NCI-H2171 treated with DMSO at 0.1 percent for 48 hours (cell line): ENCODE data around the gene ACOT7.
A peak's percentile ranks its signal among the peaks of the same experiment; 100 is the strongest.

Experiments
- DNase-seq: peaks from one replicate; lab custom pipeline; 2025; lab: John Stamatoyannopoulos, UW

Gene ACOT7

DNA sequence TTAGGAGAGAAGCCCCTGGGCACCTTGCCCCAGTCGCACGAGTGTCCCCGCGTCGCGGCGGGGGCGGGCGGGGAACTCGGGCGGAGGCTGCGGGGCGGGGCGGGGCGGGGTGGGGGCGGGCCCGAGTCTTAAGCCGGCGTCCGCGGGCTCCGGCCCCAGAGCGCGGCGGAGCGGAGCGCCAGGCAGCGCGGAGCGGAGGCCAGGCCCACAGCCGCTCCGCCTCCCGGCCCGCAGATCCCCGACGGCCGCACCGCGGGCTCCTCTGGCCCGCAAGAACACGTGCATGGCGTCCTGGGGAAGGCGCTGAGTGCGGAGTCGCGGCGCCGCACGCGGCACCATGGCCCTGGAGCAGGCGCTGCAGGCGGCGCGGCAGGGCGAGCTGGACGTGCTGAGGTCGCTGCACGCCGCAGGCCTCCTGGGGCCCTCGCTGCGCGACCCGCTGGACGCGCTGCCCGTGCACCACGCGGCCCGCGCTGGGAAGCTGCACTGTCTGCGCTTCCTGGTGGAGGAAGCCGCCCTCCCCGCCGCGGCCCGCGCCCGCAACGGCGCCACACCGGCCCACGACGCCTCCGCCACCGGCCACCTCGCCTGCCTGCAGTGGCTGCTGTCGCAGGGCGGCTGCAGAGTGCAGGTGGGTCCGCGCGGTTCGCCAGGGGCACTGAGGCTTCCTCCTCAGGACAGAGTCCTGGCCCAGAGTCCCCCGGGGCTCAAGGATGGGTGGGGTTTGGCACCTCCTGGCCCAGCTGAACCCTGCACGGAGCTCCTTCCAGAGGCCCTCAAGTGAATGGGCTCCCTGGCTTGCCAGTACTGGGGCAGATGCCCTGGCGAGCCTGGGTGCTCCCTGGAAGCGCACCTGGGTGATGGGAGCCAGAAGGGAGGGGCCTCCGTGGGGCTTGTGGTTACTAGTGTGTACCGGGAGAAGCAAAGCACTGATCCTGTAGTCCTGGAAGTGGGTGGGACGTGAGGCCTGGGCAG, 31.3 kb upstream of the ACOT7 start, which contains the start of gene ESPN:
Gene ESPN (plus strand): TSS at position 158 of the 975 bp plus-strand sequence. CDS start 180 bp downstream, at position 338.
- no peak for DNase-seq

DNA sequence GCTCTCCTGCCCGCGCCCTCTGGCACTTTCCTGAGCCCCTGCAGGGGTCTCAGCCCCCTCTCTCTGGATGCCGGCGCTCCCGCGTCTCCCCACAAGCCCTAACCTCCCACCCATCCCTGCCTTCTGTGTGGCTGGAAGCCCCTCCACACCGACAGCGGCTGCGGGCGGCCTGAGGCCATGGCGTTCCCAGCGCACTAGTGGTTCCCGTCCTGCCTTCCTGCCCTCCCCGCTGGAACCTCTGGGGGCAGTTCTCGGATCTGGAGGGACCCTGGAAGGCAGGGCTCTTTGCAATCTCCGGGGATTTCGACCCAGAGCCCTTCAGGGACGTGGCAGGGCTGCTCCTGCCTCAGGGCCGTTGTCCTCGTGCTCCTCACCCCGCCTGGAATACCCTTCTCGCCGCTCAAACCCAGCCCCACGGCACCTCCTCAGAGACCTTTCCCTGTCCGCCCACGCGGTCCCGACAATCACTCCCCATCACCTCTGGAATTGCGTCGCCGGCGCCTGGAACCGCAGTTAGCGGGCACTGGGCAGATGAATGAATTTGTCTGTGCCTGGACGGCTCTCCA, 30.5 kb upstream of the ACOT7 start:
- peak; percentile 54 for DNase-seq

DNA sequence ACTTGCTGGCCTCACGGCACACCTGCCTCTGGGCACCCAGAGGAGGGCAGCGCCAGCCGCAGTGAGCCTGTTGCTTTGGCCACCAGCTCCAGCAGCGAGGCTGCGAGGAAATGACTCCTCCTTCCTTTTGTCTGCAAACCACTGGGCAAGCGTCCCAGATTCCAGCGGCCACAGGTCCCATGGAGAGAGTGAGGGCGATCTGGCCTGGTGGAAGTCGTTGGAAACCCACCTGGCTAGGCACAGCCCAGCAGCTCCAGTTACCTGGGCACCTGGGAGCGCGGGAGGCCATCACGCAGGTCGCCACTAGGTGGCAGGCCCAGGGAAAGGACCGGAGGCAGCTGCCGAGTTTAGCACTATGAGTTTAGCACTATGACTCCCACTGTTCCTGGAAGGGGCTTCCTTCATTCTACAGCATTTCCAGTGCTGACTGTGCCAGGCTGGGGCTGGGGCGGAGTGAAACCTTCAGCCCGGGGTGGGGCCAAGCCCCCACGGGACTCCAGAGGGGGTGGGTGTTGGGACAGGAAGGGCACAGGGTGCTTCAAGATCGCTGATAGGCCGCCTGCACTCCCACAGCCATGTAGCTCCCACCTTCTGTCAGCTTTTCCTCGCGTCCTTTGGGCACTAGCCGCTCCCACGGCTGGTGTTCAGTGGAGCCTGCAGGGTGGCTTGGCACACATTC, 29.9 kb upstream of the ACOT7 start:
- peak; percentile 80 for DNase-seq

DNA sequence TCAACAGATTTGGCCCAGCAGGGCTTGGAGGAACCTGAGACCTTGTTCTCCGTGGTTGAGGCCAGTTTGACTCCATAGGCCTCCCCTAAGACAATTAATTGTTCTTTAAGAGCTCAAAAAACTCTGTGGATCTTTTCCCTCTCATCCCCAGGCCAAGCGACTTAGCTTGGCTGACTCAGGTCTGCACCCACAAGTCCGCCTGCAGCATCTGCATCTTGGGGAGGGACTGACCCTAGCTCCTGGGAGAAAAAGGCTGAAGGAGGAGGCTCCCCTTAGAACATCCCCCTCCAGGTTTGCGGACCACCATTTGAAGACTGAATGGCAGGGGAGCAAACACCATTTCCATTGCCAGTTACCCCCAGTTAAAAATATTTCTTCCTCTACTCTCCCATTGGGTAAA, 27.7 kb upstream of the ACOT7 start:
- DNase-seq: no peak

DNA sequence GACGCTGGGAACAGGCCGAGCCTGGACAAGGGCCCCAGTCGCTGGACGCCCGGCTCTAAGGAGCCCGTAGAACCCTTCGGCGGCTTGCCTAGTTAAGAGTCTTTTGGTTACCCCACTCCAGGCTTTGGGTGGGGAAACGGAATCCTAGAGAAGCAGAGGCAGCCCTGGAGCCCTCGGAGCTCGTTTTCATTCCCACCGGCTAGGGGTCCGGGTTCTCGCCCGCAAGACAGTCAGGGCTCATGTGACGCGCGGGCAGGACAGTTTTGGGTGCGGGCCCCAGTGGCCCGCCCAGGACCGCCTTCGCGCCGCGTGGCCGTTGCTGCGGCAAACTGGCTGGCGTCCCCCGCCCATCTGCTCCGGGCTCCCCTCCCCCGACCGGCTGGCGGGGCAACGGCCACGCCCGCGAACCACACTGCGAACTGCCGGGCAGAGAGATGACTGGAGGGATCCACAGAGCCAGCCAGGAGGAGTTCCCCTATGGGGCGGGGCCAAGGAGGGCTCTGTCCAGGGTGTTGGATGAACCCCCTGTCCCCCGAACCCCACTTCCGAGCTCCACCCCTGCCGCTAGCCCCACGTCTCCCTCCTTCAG, 27.0 kb upstream of the ACOT7 start:
- no peak for DNase-seq

DNA sequence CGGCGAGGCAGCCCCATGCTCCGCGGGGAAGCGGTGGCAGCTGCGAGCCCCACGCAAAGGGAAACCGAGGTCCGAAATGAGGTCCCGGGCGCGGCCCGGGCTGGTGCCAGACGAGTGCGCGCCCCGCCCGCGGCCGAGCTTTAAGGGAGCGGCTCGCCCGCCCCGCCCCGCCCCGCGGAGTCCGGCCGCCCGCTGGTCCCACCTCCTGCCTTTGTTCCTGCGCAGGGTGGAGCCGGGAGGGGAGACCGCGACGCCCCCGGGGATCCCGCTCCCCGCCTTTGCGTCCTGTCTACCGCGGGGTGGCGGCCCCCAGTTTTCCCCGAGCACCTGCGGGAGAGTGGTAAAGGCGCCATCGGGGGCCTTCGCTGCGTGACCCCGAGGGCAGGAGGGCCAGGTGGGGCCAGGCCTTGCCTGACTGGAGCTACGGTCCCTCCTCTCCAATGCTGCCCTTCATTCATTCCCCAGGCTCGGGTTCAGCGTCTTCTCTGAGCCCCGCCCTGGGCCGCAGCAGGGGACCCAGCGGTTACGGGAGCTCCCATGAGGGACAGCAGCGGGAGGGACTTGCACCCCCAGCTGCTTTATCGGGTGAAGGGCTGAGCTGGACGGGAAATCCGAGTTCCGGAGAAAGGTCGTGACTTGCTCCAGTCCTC, 26.4 kb upstream of the ACOT7 start, which contains the start of gene HES2:
Gene HES2 (minus strand): TSS at position 116 of the 650 bp plus-strand sequence. CDS start 99 bp downstream, at position 17.
- DNase-seq: no peak

DNA sequence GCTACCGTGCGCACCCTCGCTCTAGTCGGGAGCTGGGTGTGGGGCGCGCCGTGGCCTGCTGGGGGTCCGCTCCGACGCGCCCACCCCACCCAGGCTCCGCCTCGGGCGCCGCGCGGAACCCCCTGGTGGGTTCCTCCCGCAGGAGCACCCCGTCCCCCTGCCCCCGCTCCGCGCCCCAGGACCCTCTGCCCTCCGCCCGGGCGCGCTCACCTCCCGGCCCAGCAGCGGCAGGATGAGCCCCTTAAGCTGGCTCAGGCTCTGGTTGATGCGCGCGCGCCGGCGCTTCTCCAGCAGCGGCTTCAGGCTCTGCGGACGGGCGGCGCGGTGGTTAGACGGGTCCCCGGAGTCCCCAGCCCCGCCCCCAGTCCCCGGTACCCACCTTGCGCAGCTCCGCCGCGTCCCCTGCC, 25.8 kb upstream of the ACOT7 start:
- DNase-seq: no peak

DNA sequence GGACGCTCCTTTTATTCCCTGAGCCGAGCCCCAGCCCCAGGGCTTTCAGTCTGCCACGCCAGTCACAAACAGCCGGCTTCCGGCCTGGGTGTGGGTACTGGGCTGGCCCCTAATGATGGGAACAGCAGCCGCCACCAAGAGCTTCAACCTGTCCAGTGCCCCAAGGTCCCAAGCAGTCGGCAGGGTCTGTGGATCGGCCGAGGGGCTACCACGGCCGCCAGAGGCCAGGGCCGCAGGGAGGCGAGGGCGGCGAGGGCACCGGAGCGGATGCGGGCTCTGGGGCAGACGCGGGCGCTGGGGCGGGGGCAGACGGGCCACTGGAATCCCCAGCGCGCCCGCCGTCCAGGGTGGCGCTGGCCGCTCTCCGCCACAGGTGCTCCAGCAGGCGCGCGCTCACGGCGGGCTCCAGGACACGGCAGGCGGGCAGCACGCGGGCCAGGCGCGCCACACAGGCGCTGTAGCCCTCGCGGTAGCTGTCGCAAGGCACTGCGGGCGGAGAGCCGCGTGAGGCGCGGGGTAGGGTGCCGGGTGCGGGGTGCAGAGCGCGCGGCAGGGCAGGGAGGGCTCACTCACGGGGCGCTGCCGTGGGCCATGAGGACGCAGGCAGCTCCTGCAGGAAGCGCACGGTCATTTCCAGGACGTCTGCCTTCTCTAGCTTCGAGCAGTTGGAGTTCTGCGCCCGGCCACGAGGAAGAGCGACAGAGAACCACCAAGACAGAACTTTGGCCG, 25.3 kb upstream of the ACOT7 start:
- DNase-seq: no peak

DNA sequence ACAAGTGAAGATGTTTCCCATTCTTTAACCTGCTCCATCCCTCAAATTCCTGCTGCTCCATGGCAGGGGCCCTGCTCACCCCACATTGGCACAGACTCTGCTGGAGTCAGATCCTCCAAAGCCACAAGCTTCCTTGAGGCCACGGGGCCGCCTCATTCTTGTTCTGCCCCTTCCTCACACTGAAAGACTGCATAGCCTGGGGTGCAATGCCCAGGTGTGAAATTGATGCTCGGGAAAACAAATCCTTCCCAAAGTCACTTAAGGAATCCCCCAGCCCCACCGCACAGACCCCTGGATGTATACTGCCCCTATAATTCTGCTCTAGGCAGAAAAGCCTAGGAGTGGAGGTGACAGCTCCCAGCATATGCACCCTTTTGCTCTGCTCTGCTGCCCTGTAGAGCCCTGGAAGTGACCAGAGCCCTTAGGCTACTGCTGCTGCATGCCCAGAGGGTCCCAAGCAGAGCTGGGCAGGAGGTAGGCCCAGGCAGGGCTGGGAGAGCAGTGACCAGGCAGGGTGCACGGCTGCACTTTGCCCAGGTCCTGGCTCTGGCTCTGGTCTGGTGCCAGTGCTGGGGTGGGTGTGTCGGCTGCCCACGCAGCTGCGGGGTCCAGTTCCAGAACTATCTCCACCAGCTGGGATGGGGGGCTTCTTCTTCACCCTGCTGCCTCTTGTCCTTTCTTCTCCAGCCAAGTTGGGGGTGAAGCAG, 24.5 kb upstream of the ACOT7 start:
- no peak for DNase-seq

DNA sequence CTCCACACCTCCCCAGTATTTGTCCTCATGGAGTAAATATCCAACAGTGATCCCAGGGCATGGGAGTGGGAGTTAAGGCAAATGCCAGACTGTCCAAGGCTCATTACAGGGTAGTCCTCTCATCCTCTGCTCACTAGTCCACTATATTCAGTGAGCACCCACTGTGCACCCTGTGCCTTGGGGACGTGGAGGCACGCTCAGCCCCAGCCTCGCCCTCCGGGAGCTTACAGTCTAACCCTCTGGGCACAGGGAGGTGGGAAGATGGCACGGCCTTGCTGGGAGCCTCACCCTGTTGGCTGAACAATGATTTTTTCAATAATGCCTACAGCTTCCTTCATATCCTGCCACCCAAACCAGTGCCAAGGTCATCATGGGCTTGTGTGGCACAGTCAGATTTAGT, 23.3 kb upstream of the ACOT7 start:
- DNase-seq: no peak

DNA sequence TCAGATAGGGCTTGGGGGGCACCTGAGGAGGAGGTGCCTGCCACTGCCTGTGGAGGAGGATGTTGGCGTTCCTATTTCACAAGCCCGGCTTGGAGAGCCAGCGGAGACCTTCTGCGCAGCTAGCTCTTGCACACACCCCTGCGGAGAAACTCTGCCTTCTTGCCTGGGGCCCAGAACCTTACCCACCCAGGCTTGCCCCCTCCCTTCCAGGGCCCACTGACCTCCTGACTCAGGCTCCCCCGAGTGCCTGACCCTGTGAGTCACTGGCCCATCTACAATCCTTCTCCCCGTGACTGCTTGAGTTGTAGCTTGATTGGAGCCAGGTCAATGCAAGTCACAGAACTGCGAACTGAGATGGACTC, 22.7 kb upstream of the ACOT7 start:
- DNase-seq: no peak

DNA sequence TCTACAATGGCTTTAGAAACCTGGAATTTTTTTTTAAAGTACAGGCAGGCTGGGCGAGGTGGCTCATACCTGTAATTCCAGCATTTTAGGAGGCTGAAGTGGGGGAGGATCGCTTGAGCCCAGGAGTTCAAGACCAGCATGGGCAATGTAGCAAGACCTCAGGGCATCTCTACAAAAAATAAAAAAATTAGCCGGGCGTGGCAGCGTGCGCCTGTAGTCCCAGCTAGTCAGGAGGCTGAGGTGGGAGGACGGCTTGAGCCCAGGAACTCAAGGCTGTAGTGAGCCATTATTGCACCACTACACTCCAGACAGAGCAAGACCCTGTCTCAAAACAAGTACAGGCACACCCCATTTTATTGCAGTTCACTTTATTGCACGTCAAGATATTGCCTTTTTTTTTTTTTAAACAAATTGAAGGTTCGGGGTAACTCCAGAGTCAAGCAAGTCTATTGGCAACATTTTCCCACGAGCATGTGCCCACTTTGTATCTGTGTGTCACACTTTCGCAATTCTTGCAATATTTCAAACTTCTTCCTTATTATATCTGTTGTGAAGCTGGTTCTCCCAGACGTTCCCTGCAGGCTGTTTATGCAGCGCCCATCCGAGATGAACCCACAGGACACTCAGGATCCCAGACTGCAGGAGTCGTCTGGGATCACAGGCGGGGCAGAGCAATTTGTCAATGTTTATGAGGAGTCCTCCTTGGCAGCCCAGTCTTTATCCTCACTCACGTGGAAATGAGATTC, 21.5 kb upstream of the ACOT7 start:
- no peak for DNase-seq

DNA sequence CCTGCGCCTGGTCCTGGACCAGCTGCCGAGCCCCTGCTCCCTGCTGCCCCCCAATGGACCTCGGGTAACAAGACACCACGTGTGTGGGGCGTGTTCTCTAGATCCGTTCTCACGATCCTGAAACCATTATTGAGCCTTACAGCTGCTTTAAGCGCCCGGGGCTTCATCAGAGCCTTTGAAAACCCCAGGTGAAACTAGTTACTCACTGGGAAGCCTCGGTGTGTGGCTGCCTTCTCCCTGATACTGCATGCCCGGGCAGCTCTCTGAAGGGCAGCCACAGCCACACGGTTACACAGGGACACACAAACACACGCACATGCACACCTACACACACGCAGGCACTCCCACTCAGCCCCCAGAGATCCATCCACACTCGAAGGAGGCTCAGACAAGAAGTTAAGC, 20.9 kb upstream of the ACOT7 start:
- peak; percentile 53 for DNase-seq

DNA sequence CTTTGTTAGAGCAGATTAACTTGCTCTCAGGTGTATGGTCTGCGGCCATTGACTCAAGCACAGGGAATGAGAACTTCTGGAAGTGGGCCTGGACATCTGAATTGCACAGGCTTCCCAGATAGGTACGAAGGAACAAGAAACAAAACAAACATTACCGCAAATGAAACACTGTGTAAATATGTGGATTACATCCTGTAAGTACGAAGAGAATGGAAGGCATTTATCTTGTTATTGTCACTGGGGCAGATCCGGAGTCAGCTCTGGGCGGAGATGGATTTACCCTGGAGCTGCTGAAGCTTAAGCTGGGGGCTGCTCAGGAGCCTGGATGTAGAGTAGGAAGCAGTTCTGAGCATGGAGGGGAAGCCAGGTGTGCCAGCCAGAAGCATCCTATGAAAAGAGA, 19.3 kb upstream of the ACOT7 start:
- no peak for DNase-seq

DNA sequence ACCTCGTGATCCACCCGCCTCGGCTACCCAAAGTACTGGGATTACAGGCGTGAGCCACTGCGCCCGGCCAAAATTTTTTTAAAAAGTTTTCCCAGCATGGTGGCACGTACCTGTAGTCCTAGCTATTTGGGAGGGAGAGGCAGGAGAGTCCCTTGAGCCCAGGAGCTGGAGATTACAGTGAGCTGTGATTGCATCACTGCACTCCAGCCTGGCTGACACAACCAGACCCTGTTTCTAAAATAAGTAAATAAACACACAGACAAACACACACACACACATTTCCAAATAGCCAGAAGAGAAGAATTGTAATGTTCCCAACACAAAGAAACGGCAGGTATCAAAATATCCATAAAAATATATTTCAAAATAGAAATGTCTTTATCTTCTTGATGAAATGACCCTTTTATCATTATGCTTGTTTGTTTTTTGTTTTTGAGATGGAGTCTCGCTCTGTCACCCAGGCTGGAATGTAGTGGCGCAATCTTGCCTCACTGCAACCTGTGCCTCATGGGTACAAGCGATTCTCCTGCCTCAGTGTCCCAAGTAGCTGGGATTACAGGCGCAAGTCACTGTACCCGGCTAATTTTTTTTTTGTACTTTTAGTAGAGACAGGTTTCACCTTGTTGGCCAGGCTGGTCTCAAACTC, 16.8 kb upstream of the ACOT7 start:
- no peak for DNase-seq

DNA sequence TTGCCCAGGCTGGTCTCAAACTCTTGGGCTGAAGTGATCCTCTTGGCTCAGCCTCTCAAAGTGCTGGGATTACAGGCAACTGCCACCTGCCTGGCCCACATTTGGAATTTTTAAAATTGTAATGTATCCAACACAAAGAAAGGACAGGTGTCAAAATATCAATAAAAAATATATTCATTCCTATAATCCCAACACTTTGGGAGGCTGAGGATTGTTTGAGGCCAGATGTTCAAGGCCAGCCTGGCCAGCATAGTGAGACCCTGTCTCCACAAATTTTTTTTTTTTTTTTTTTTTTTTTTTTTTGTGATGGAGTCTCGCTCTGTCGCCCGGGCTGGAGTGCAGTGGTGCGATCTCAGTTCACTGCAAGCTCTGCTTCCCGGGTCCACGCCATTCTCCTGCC, 16.2 kb upstream of the ACOT7 start:
- no peak for DNase-seq

DNA sequence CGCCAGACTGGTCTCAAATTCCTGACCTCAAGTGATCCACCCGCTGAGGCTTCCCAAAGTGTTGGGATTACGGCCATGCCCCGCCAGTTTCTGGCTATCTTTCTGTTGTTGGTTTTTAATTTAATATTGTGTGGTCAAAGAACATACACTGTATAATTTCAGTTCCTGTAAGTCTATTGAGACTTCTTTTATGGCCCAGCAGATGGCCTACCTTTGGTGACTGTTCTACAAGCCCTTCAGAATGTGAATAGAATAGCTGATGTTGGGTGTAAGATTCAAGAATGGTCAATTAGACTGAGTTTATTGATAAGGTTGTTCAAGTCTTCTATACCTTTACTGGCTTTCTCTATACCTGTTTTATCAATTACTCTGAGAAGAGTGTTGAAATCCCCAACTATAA, 15.5 kb upstream of the ACOT7 start:
- no peak for DNase-seq

DNA sequence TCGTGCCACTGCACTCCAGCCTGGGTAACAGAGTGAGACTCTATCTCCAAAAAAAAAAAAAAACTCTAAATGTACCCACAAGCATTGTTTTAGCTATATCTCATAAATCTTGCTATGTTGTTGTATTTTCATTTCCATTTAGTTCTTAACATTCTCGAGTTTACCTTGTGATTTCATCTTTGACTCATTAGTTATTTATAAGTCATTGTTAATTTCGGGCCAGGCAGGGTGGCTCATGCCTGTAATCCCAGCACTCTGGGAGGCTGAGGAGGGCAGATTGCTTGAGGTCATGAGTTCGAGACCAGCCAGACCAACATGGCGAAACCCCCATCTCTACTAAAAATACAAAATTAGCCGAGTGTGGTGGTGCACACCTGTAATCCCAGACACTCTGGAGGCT, 14.5 kb upstream of the ACOT7 start:
- DNase-seq: no peak

DNA sequence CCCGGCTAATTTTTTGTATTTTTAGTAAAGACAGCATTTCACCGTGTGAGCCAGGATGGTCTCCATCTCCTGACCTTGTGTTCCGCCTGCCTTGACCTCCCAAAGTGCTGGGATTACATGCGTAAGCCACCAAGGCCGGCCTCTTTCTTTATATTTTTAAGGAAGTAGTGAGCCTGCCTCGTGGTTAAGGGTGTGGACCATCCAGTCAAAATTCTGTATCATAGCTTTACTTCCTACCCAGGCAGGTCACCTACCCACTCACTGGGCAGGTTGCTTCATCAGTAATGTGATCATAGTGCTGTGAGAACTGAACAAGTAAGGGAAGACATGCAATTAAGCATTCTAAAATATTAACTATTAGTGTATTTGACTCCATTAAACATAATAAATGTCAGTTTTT, 8.1 kb upstream of the ACOT7 start:
- DNase-seq: no peak
